Omental fat pad (tissue), 4 donors: Measurements from ENCODE around the gene RPL22. TPM values are rescaled to one million over a fixed set of nuclear protein-coding genes. Genes with fewer than 3 reads are reported as not detected.

ENCODE experiments used
- ATAC-seq: fragments of 150-250 bp; one replicate; pipeline ENCODE4 v1.9.1; 2016; ENCODE audit warnings: mild to moderate bottlenecking, moderate library complexity; ENCODE audit not compliant: low FRiP score
- DNase-seq: peaks from one replicate; pipeline ENCODE4 v3.0.0-alpha.2; 2019; ENCODE audit warnings: low spot score
- CTCF ChIP-seq, 3 donors: fragments of 450-650 bp; IDR thresholded peaks; one replicate each; pipeline ENCODE4 v1.5.1; 2016 to 2017; ENCODE audit warnings: antibody characterized with exemption in 3 of 3, mild to moderate bottlenecking in 3 of 3, moderate library complexity in 2 of 3
- total RNA-seq, 4 donors: library from RNA; depleted of rRNA; stranded (reverse); fragments of >200 nt; gene quantifications; one replicate each; pipeline ENCODE4 v1.1.0, GENCODE V29; 2016

RPL22 gene
- total RNA-seq, 4 donors from 2014 or later: 164 to 205 (median 191) TPM

- DNase-seq (no peak), ATAC-seq (no peak)
- TF ChIP-seq CTCF (IDR thresholded peaks at IDR 0.05): no peak
These were observed 59.0 kb downstream of the RPL22 start for GRCh38 chr1:6140413-6140812.

GRCh38 chr1:6137758-6138157, 61.6 kb downstream of the RPL22 start:
- ATAC-seq: no peak
- no peak for DNase-seq
- TF ChIP-seq CTCF (IDR thresholded peaks at IDR 0.05): no peak

GRCh38 chr1:6136516-6137220, 62.7 kb downstream of the RPL22 start:
- DNase-seq (no peak), ATAC-seq (no peak)
- TF ChIP-seq CTCF (IDR thresholded peaks at IDR 0.05): no peak

Other genes starting within 250 kb of the RPL22 start
- 10 to 100 TPM; 13.7 to 29.3 (median 18.6) TPM for gene NPHP4, start 207.2 kb downstream of the RPL22 start, total RNA-seq
- 10 to 100 TPM in 3 of 4 donors, 1 to 10 TPM in 1; 9.9 to 42.2 (median 17.0) TPM for gene KCNAB2, start 153.7 kb downstream of the RPL22 start, total RNA-seq
- under 1 TPM in 3 of 4 donors, not detected in 1; 0.19 to 0.24 (median 0.19) TPM for gene CHD5, start 19.3 kb downstream of the RPL22 start, total RNA-seq
- 10 to 100 TPM in 2 of 4 donors, 1 to 10 TPM in 2; 5.2 to 48.2 (median 9.5) TPM for gene RNF207, start 6.5 kb upstream of the RPL22 start, total RNA-seq
- 10 to 100 TPM; 47.7 to 70.2 (median 57.3) TPM for gene ICMT, start 36.4 kb upstream of the RPL22 start, total RNA-seq
- not detected for gene HES3, start 44.6 kb upstream of the RPL22 start, total RNA-seq
- 10 to 100 TPM; 10.9 to 19.8 (median 14.3) TPM for gene GPR153, start 61.5 kb upstream of the RPL22 start, total RNA-seq
- 10 to 100 TPM in 2 of 4 donors, 1 to 10 TPM in 2; 7.4 to 16.7 (median 9.2) TPM for gene ACOT7, start 194.2 kb upstream of the RPL22 start, total RNA-seq
- under 1 TPM in 1 of 4 donors, not detected in 3; 0.12 TPM for gene HES2, start 220.3 kb upstream of the RPL22 start, total RNA-seq
- gene ESPN, start 225.2 kb upstream of the RPL22 start, total RNA-seq: under 1 TPM in 1 of 4 donors, not detected in 3; 0.12 TPM